Astrocyte (in vitro differentiated cells and primary cell): ENCODE measurements around the gene ZC3H12C.

ENCODE experiments used
- EZH2 ChIP-seq: IDR thresholded peaks from 2 replicates; pipeline ENCODE4 v1.6.1; 2012; ENCODE audit warnings: mild to moderate bottlenecking, low read length, inconsistent platforms; ENCODE audit not compliant: insufficient read depth
- TF ChIP-seq, protein P1 (sequence below): IDR thresholded peaks from 2 replicates; pipeline ENCODE4 v1.5.1; 2011; ENCODE audit warnings: low read depth, mild to moderate bottlenecking, inconsistent platforms, low read length, moderate library complexity; ENCODE audit not compliant: insufficient read depth

DNA sequence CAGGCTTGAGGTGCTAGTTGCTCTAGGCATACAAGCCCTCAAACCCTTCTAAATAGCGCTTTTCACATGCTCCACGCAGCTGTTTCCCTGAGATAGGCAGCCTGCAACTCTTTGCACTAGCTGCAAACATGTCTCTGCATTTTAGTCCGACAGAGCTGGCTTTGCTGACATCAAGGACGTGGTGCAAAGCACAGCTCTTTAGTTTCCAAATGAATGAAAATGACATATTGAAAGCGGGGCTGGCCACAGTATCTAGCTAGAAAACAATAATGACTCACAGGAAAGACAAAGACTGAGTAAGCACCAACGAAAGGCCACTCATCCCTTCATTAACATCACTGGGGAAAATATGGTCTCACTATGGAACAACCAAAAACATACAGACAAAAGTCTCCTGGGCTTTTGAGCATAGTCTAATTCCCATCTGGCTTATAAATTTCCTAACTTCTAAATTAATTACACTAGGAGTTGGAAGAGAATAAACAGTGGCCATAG is 15.3 kb upstream of the ZC3H12C start:
- TF ChIP-seq, protein P1, sequence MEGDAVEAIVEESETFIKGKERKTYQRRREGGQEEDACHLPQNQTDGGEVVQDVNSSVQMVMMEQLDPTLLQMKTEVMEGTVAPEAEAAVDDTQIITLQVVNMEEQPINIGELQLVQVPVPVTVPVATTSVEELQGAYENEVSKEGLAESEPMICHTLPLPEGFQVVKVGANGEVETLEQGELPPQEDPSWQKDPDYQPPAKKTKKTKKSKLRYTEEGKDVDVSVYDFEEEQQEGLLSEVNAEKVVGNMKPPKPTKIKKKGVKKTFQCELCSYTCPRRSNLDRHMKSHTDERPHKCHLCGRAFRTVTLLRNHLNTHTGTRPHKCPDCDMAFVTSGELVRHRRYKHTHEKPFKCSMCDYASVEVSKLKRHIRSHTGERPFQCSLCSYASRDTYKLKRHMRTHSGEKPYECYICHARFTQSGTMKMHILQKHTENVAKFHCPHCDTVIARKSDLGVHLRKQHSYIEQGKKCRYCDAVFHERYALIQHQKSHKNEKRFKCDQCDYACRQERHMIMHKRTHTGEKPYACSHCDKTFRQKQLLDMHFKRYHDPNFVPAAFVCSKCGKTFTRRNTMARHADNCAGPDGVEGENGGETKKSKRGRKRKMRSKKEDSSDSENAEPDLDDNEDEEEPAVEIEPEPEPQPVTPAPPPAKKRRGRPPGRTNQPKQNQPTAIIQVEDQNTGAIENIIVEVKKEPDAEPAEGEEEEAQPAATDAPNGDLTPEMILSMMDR = no peak
- no peak for TF ChIP-seq EZH2
